Type B pancreatic cell (in vitro differentiated cells): ENCODE results near the gene ACOX1. TPM values are rescaled to one million over a fixed set of nuclear protein-coding genes. Genes with fewer than 3 reads are reported as not detected.
"Not testable (repeated sequence)": the region's sequence is repeated elsewhere in the genome, so short reads cannot be mapped to it uniquely, and the experiment has no call there.

Experiments
- DNase-seq: peaks from one replicate; pipeline ENCODE4 v3.0.0; 2021; ENCODE audit warnings: mixed read lengths; ENCODE audit not compliant: unreplicated experiment; ENCODE audit errors: extremely low spot score
- H3K27ac Mint-ChIP-seq: 2 replicates; pipeline ENCODE4 v1.8.0; 2021; ENCODE audit warnings: mild to moderate bottlenecking, mixed read lengths
- H3K27me3 Mint-ChIP-seq: 2 replicates; pipeline ENCODE4 v1.8.0; 2021; ENCODE audit warnings: mixed read lengths
- H3K36me3 Mint-ChIP-seq: 2 replicates; pipeline ENCODE4 v1.8.0; 2021; ENCODE audit warnings: mixed read lengths
- H3K4me1 Mint-ChIP-seq: one replicate; pipeline ENCODE4 v1.8.0; 2021; ENCODE audit warnings: mixed read lengths; ENCODE audit not compliant: unreplicated experiment
- H3K4me3 Mint-ChIP-seq: 2 replicates; pipeline ENCODE4 v1.8.0; 2021; ENCODE audit warnings: mild to moderate bottlenecking, mixed read lengths
- H3K9me3 Mint-ChIP-seq: 2 replicates; pipeline ENCODE4 v1.8.0; 2021; ENCODE audit warnings: mixed read lengths
- CTCF ChIP-seq: fragments of 200-600 bp; sonication (generic); conservative IDR thresholded peaks from 2 replicates; pipeline ENCODE4 v1.5.0; 2021; ENCODE audit warnings: antibody characterized with exemption, mild to moderate bottlenecking
- total RNA-seq: library from RNA; stranded (reverse); gene quantifications from 2 replicates; pipeline ENCODE4 v1.2.1, GENCODE V29; 2021; ENCODE audit warnings: low replicate concordance

Gene ACOX1
- total RNA-seq, 1 donor from 2014 or later = 48.5 TPM

- no peak for DNase-seq
- TF ChIP-seq CTCF = no peak
- peaks cover 27% of the 10 kb centered on the region for H3K36me3 Mint-ChIP-seq
- H3K4me3 Mint-ChIP-seq = peak overlapping the region; percentile 76
- peaks cover 36% of the 10 kb centered on the region for H3K4me1 Mint-ChIP-seq
- no peaks in the 10 kb centered on the region for H3K27me3 Mint-ChIP-seq
- peak overlapping the region; percentile 49 for H3K27ac Mint-ChIP-seq
- H3K9me3 Mint-ChIP-seq = no peaks in the 10 kb centered on the region
Observed at GRCh38 chr17:75975757-75976174, 3.2 kb downstream of the ACOX1 start.

DNA sequence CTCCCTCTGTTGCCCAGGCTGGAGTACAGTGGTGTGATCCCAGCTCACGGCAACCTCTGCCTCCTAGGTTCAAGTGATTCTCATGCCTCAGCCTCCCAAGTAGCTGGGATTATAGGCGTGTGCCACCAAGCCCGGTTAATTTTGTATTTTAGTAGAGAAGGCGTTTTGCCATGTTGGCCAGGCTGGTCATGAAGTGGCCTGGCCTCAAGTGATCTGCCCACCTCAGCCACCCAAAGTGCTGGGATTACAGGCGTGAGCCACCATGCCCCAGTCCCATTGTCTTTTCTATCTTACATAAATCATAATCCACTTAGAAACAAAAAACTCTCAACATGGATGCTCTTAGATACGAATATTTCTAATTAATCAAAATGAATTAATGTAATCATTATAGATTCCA lies 3.8 kb downstream of the ACOX1 start:
- H3K9me3 Mint-ChIP-seq = not testable (repeated sequence)

GRCh38 chr17:75970626-75971025 lies 8.3 kb downstream of the ACOX1 start:
- no peak overlapping the region for H3K4me3 Mint-ChIP-seq

More for the DNA sequence above, 3.8 kb downstream of the ACOX1 start:
- H3K27ac Mint-ChIP-seq, H3K27me3 Mint-ChIP-seq, DNase-seq, H3K4me3 Mint-ChIP-seq: not testable (repeated sequence)
- Mint-ChIP-seq H3K36me3 (peaks cover 31% of the 10 kb centered on the region), H3K4me1 (peaks cover 38% of the 10 kb centered on the region)

GRCh38 chr17:75970011-75970523 lies 8.9 kb downstream of the ACOX1 start:
- Mint-ChIP-seq H3K4me1 (peaks cover 15% of the 10 kb centered on the region), H3K27ac (no peak overlapping the region), H3K9me3 (no peaks in the 10 kb centered on the region), H3K36me3 (peaks cover 27% of the 10 kb centered on the region), H3K4me3 (no peak overlapping the region), H3K27me3 (no peaks in the 10 kb centered on the region)
- DNase-seq = no peak
- no peak for TF ChIP-seq CTCF

More at GRCh38 chr17:75970626-75971025, 8.3 kb downstream of the ACOX1 start:
- peaks cover 17% of the 10 kb centered on the region for H3K4me1 Mint-ChIP-seq
- no peaks in the 10 kb centered on the region for H3K9me3 Mint-ChIP-seq
- H3K36me3 Mint-ChIP-seq = peaks cover 27% of the 10 kb centered on the region
- no peaks in the 10 kb centered on the region for H3K27me3 Mint-ChIP-seq
- no peak for TF ChIP-seq CTCF
- no peak for DNase-seq
- no peak overlapping the region for H3K27ac Mint-ChIP-seq

- peaks cover 30% of the 10 kb centered on the region for H3K36me3 Mint-ChIP-seq
- not testable (repeated sequence) for H3K4me3 Mint-ChIP-seq, H3K9me3 Mint-ChIP-seq, DNase-seq, H3K27me3 Mint-ChIP-seq, H3K27ac Mint-ChIP-seq
- H3K4me1 Mint-ChIP-seq = peaks cover 11% of the 10 kb centered on the region
Observed at GRCh38 chr17:75969044-75969443, 9.9 kb downstream of the ACOX1 start.

DNA sequence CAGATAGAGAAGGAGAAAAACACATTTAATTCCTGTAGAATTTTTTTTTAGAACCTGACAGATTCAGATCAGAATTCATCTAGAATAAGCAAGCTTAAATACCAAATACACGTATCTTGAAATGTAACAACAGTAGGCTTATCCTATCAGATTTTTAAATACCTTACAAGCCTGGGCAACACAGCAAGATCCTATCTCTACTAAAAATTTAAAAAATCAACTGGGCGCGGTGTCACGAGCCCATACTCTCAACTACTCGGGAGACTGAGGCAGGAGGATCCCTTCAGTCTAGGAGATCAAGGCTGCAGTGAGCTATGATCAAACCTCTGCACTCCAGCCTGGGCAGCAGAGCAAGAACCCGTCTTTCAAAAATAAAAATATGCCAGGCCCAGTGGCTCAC lies 13.5 kb downstream of the ACOX1 start:
- Mint-ChIP-seq H3K4me3 (no peak overlapping the region), H3K27ac (no peak overlapping the region), H3K27me3 (no peaks in the 10 kb centered on the region), H3K4me1 (peaks cover 6% of the 10 kb centered on the region), H3K9me3 (no peaks in the 10 kb centered on the region), H3K36me3 (peaks cover 17% of the 10 kb centered on the region)
- TF ChIP-seq CTCF = no peak
- no peak for DNase-seq
